Measurements from ENCODE around the gene HS3ST3B1. TPM values are rescaled to one million over a fixed set of nuclear protein-coding genes. Genes with fewer than 3 reads are reported as not detected.
A peak's percentile ranks its signal among the peaks of the same experiment; 100 is the strongest.

The HS3ST3B1 gene
- total and polyA plus RNA-seq, 7 experiments from 2014 or later, result 7.9 to 40.7 (median 12.2) TPM

DNA sequence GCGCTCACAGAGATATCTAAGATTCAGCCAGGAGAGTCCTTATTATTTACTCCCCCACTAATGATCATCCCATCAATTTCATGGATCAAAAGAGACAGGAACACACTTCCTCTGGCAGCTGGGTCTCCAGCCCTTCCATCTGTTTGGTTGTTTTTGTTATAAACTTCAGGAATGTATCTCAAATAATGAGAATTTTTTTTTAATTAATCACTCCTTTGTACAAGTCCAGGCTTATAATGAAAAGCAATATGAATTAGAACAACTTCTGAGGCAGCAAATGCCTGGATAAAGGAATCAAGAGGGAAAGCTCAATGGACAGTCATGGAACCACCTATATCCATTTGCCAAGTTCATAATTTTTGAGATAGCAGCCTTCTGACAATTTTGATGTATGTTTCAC is 73.4 kb downstream of the HS3ST3B1 start:
- peaks cover 0 to 13% (median 9%) of the 10 kb centered on the region in 7 donors for H3K4me1 Mint-ChIP-seq
- H3K9me3 Mint-ChIP-seq, result no peaks in the 10 kb centered on the region
- POLR2A ChIA-PET, result no interaction called here
- ATAC-seq (no peak), DNase-seq (no peak)
- peaks cover 0 to 3% (median 0%) of the 10 kb centered on the region in 5 donors for H3K36me3 Mint-ChIP-seq
- Histone ChIP-seq H3K4me3 (ENCODE audit: low read length) (no peak overlapping the region), H3K9me3 (ENCODE audit: control insufficient read depth in 2 of 3, low read length in 3 of 3) (no peaks in the 10 kb centered on the region), H3K36me3 (ENCODE audit: control insufficient read depth in 2 of 3, insufficient read depth in 3 of 3, low read length in 3 of 3) (no peaks in the 10 kb centered on the region), H3K4me1 (ENCODE audit: control insufficient read depth in 2 of 2, insufficient read depth in 2 of 2, low read length in 2 of 2) (no peaks in the 10 kb centered on the region), H3K27ac (ENCODE audit: low read depth, low read length) (no peak overlapping the region), H3K27me3 (ENCODE audit: control insufficient read depth in 2 of 2, insufficient read depth in 2 of 2, low read length in 2 of 2) (no peaks in the 10 kb centered on the region)
- CTCF ChIA-PET, result interaction anchor here (0.6 kb wide), 1 partner anchor 112 kb away, joined by 3 read pairs; no protein-coding TSS in a partner anchor
- no peak overlapping the region for H3K4me3 Mint-ChIP-seq
- intact Hi-C loops (cut with micrococcal nuclease), result loop anchor here in 1 of 2 donors (10.0 kb wide), 1 partner anchor 51 kb away; no protein-coding TSS in a partner anchor
- H3K27ac Mint-ChIP-seq, result no peak overlapping the region
- H3K27me3 Mint-ChIP-seq, result no peaks in the 10 kb centered on the region

DNA sequence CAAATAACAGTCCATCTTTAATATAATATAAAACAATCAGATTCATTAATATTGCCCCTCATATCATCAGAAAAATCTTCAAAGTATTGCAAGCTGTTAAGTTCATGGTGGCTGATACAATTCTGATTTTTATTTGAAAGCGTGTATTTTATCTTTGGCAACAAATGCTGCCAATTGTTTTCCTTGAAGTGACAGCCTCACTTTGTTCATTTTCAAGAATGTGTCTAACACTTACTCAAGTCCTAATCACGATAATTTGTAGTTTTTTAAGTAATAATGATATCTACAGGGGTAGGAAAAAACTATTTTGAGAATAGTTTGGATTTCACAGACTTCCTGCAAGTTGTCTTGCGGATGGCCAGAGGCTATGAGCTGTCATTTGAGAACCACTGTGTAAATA is 75.8 kb downstream of the HS3ST3B1 start:
- H3K4me3 Mint-ChIP-seq, result no peak overlapping the region
- peaks cover 0 to 3% (median 0%) of the 10 kb centered on the region in 5 donors for H3K36me3 Mint-ChIP-seq
- no peaks in the 10 kb centered on the region for H3K9me3 Mint-ChIP-seq
- ChIA-PET POLR2A (interaction anchor here (0.8 kb wide), 1 partner anchor 71 kb away, joined by 3 read pairs; no protein-coding TSS in a partner anchor), CTCF (interaction anchor here (0.6 to 1.6 kb wide), 2 partner anchors 11 to 780 kb away, joined by 3 read pairs; no protein-coding TSS in a partner anchor)
- H3K36me3 ChIP-seq (ENCODE audit: control insufficient read depth in 2 of 3, insufficient read depth in 3 of 3, low read length in 3 of 3), result no peaks in the 10 kb centered on the region
- no peaks in the 10 kb centered on the region for H3K27me3 ChIP-seq (ENCODE audit: control insufficient read depth in 2 of 2, insufficient read depth in 2 of 2, low read length in 2 of 2)
- no peak for DNase-seq
- peaks cover 0 to 18% (median 9%) of the 10 kb centered on the region in 7 donors for H3K4me1 Mint-ChIP-seq
- H3K27ac ChIP-seq (ENCODE audit: low read depth, low read length), result no peak overlapping the region
- ATAC-seq, result no peak
- H3K4me3 ChIP-seq (ENCODE audit: low read length), result no peak overlapping the region
- intact Hi-C loops (cut with micrococcal nuclease), result loop anchor here in 1 of 2 donors (10.0 kb wide), 1 partner anchor 48 kb away; no protein-coding TSS in a partner anchor
- no peak overlapping the region for H3K27ac Mint-ChIP-seq
- no peaks in the 10 kb centered on the region for H3K4me1 ChIP-seq (ENCODE audit: control insufficient read depth in 2 of 2, insufficient read depth in 2 of 2, low read length in 2 of 2)
- H3K9me3 ChIP-seq (ENCODE audit: control insufficient read depth in 2 of 3, low read length in 3 of 3), result no peaks in the 10 kb centered on the region
- H3K27me3 Mint-ChIP-seq, result no peaks in the 10 kb centered on the region

DNA sequence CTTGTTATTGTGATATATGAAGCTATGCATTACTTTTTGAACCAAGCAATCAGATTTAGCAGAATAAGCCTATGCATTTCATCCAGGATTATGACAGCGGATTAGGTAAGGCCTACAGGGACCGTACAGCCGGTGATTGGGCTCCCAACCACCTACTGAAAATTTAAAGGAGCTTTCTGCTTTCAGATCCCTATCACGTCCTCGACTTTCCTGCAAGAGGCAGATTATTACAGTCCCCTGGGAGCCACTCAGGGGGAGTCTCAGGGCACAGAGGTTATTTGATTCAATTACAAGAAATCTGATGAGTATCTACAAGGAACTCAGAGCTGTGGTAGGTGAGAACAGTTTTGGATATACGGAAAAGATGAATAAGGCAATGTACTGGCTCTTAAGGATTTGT is 80.7 kb downstream of the HS3ST3B1 start:
- intact Hi-C loops (cut with micrococcal nuclease), result no loop called here
- H3K9me3 ChIP-seq (ENCODE audit: control insufficient read depth in 2 of 3, low read length in 3 of 3), result no peaks in the 10 kb centered on the region
- no peak overlapping the region for H3K27ac Mint-ChIP-seq
- H3K36me3 ChIP-seq (ENCODE audit: control insufficient read depth in 2 of 3, insufficient read depth in 3 of 3, low read length in 3 of 3), result no peaks in the 10 kb centered on the region
- no peaks in the 10 kb centered on the region for H3K27me3 Mint-ChIP-seq
- peaks cover 0 to 5% (median 0%) of the 10 kb centered on the region in 7 donors for H3K4me1 Mint-ChIP-seq
- H3K27me3 ChIP-seq (ENCODE audit: control insufficient read depth in 2 of 2, insufficient read depth in 2 of 2, low read length in 2 of 2), result no peaks in the 10 kb centered on the region
- ChIA-PET CTCF (interaction anchor here (0.6 kb wide), 1 partner anchor 47 kb away, joined by 3 read pairs; no protein-coding TSS in a partner anchor), POLR2A (no interaction called here)
- H3K9me3 Mint-ChIP-seq, result peaks cover 0 to 4% (median 0%) of the 10 kb centered on the region in 11 donors
- H3K4me1 ChIP-seq (ENCODE audit: control insufficient read depth in 2 of 2, insufficient read depth in 2 of 2, low read length in 2 of 2), result no peaks in the 10 kb centered on the region
- H3K27ac ChIP-seq (ENCODE audit: low read depth, low read length), result no peak overlapping the region
- no peak for ATAC-seq
- no peak for DNase-seq
- H3K36me3 Mint-ChIP-seq, result peaks cover 0 to 3% (median 0%) of the 10 kb centered on the region in 5 donors
- no peak overlapping the region for H3K4me3 Mint-ChIP-seq
- H3K4me3 ChIP-seq (ENCODE audit: low read length), result no peak overlapping the region

DNA sequence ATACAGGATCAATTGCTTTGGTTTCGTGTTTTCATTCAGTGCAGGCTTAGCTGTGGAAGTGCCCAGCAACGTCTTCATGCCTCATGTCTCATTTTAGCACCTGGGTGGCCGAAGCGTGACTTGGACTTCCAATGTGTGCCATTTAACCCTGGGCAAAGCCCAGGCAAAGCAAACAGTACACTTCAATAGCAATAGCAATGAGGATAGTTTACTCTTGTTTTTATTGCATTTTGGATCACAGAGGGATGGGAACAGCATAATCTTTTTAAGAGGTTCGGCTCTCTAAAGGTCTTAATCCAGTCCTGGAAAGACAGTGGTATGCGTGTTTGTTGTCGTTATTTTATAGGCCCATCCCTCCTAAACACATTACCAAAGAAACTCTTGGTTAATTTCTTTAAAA is 86.2 kb downstream of the HS3ST3B1 start:
- Mint-ChIP-seq H3K27ac (no peak overlapping the region), H3K4me1 (no peaks in the 10 kb centered on the region), H3K27me3 (no peaks in the 10 kb centered on the region), H3K9me3 (peaks cover 7 to 20% (median 10%) of the 10 kb centered on the region in 11 donors), H3K36me3 (peaks cover 0 to 10% (median 5%) of the 10 kb centered on the region in 5 donors), H3K4me3 (no peak overlapping the region)
- no peak for ATAC-seq
- Histone ChIP-seq H3K9me3 (ENCODE audit: control insufficient read depth in 2 of 3, low read length in 3 of 3) (peaks cover 0 to 6% (median 0%) of the 10 kb centered on the region in 3 experiments), H3K4me3 (ENCODE audit: low read length) (no peak overlapping the region), H3K27ac (ENCODE audit: low read depth, low read length) (no peak overlapping the region), H3K4me1 (ENCODE audit: control insufficient read depth in 2 of 2, insufficient read depth in 2 of 2, low read length in 2 of 2) (no peaks in the 10 kb centered on the region), H3K27me3 (ENCODE audit: control insufficient read depth in 2 of 2, insufficient read depth in 2 of 2, low read length in 2 of 2) (no peaks in the 10 kb centered on the region), H3K36me3 (ENCODE audit: control insufficient read depth in 2 of 3, insufficient read depth in 3 of 3, low read length in 3 of 3) (no peaks in the 10 kb centered on the region)
- CTCF ChIA-PET, result no interaction called here
- no peak for DNase-seq
- intact Hi-C loops (cut with micrococcal nuclease), result no loop called here
- POLR2A ChIA-PET, result interaction anchor here (0.6 kb wide), 1 partner anchor 1526 kb away, joined by 3 read pairs; no protein-coding TSS in a partner anchor

DNA sequence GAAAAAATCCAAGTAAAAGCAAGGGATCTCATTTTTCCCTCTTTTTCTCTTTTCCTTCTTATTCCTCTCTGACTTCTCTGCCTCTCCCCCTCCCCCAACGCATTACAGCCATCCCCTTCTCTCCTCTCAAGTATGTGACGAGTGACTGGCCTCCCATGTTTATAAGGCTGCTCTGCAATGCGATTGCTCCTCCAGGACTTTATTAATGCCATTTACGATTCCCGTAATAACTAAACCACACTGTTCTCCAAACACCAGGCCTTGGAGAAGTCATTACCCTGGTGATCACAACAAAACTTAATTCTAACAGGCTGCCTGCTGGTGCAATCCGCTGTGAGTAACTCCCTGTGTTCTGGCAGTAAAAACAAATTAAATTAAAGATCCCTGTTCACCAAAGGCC is 88.8 kb downstream of the HS3ST3B1 start:
- CTCF ChIA-PET, result no interaction called here
- intact Hi-C loops (cut with micrococcal nuclease), result loop anchor here in 1 of 2 donors (5.0 kb wide), 1 partner anchor 38 kb away; no protein-coding TSS in a partner anchor
- POLR2A ChIA-PET, result no interaction called here
- no peaks in the 10 kb centered on the region for H3K27me3 ChIP-seq (ENCODE audit: control insufficient read depth in 2 of 2, insufficient read depth in 2 of 2, low read length in 2 of 2)
- Mint-ChIP-seq H3K9me3 (peaks cover 7 to 26% (median 12%) of the 10 kb centered on the region in 11 donors), H3K27me3 (no peaks in the 10 kb centered on the region), H3K4me1 (no peaks in the 10 kb centered on the region), H3K36me3 (peaks cover 0 to 10% (median 7%) of the 10 kb centered on the region in 5 donors), H3K27ac (peak overlapping the region in 1 of 9 donors; percentile 8), H3K4me3 (no peak overlapping the region)
- ATAC-seq (no peak), DNase-seq (no peak)
- H3K4me1 ChIP-seq (ENCODE audit: control insufficient read depth in 2 of 2, insufficient read depth in 2 of 2, low read length in 2 of 2), result no peaks in the 10 kb centered on the region
- peaks cover 0 to 6% (median 0%) of the 10 kb centered on the region in 3 experiments for H3K9me3 ChIP-seq (ENCODE audit: control insufficient read depth in 2 of 3, low read length in 3 of 3)
- no peaks in the 10 kb centered on the region for H3K36me3 ChIP-seq (ENCODE audit: control insufficient read depth in 2 of 3, insufficient read depth in 3 of 3, low read length in 3 of 3)
- H3K27ac ChIP-seq (ENCODE audit: low read depth, low read length), result no peak overlapping the region
- no peak overlapping the region for H3K4me3 ChIP-seq (ENCODE audit: low read length)

DNA sequence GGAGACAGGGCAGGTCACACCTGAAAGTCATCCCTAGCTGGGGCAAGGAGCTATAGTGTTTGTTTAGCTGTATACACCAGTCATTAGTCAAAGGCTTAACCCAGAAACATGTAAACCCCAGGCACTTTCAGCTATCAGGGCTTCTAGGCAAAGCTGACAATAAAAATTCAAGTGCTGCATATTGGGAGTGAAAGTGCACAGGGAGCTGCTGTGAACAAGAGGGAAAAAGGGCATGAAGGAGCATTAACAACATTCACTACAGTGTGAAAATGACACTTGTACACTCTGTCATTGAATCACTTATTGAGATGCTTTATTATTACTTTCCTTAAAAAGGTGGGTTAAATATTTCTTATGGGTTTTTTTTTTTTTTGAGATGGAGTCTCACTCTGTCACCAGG is 92.8 kb downstream of the HS3ST3B1 start:
- no peak overlapping the region for H3K27ac ChIP-seq (ENCODE audit: low read depth, low read length)
- H3K27me3 ChIP-seq (ENCODE audit: control insufficient read depth in 2 of 2, insufficient read depth in 2 of 2, low read length in 2 of 2), result no peaks in the 10 kb centered on the region
- Mint-ChIP-seq H3K36me3 (peaks cover 0 to 10% (median 7%) of the 10 kb centered on the region in 5 donors), H3K4me1 (no peaks in the 10 kb centered on the region), H3K27me3 (no peaks in the 10 kb centered on the region), H3K9me3 (peaks cover 5 to 26% (median 12%) of the 10 kb centered on the region in 11 donors), H3K27ac (no peak overlapping the region), H3K4me3 (no peak overlapping the region)
- H3K9me3 ChIP-seq (ENCODE audit: control insufficient read depth in 2 of 3, low read length in 3 of 3), result peaks cover 0 to 6% (median 0%) of the 10 kb centered on the region in 3 experiments
- ATAC-seq, result no peak
- H3K4me1 ChIP-seq (ENCODE audit: control insufficient read depth in 2 of 2, insufficient read depth in 2 of 2, low read length in 2 of 2), result no peaks in the 10 kb centered on the region
- H3K4me3 ChIP-seq (ENCODE audit: low read length), result no peak overlapping the region
- ChIA-PET POLR2A (no interaction called here), CTCF (no interaction called here)
- intact Hi-C loops (cut with micrococcal nuclease), result loop anchor here in 1 of 2 donors (5.0 kb wide), 1 partner anchor 34 kb away; no protein-coding TSS in a partner anchor
- H3K36me3 ChIP-seq (ENCODE audit: control insufficient read depth in 2 of 3, insufficient read depth in 3 of 3, low read length in 3 of 3), result no peaks in the 10 kb centered on the region
- DNase-seq, result no peak

DNA sequence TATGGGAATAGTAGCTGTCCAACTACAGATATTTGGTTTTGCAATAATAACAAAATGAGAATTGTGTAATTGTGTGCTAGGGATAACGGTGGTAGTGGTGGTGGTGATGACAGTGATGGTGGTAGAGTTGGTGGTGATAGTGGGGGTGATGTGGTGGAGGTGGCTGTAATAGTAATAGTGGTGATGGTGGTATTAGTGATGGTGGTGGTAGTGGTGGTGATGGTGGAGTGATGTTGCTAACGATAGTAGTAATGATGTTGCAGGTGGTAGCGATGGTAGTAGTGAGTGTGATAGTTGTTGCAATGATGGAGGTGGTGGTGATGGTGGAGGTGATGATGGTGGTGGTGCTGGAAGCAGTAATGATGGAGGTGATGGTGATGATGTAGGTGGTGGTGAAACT is 94.4 kb downstream of the HS3ST3B1 start:
- H3K4me1 Mint-ChIP-seq, result no peaks in the 10 kb centered on the region
- no peaks in the 10 kb centered on the region for H3K27me3 ChIP-seq (ENCODE audit: control insufficient read depth in 2 of 2, insufficient read depth in 2 of 2, low read length in 2 of 2)
- H3K4me3 Mint-ChIP-seq, result no peak overlapping the region
- DNase-seq (no peak), ATAC-seq (no peak)
- H3K27ac Mint-ChIP-seq, result peak overlapping the region in 1 of 9 donors; percentile 6
- peaks cover 0 to 6% (median 0%) of the 10 kb centered on the region in 3 experiments for H3K9me3 ChIP-seq (ENCODE audit: control insufficient read depth in 2 of 3, low read length in 3 of 3)
- CTCF ChIA-PET, result interaction anchor here (1.2 kb wide), 1 partner anchor 9 kb away, joined by 3 read pairs; no protein-coding TSS in a partner anchor
- H3K9me3 Mint-ChIP-seq, result peaks cover 5 to 27% (median 12%) of the 10 kb centered on the region in 11 donors
- intact Hi-C loops (cut with micrococcal nuclease), result no loop called here
- no peaks in the 10 kb centered on the region for H3K4me1 ChIP-seq (ENCODE audit: control insufficient read depth in 2 of 2, insufficient read depth in 2 of 2, low read length in 2 of 2)
- H3K27me3 Mint-ChIP-seq, result no peaks in the 10 kb centered on the region
- POLR2A ChIA-PET, result no interaction called here
- no peak overlapping the region for H3K4me3 ChIP-seq (ENCODE audit: low read length)
- no peak overlapping the region for H3K27ac ChIP-seq (ENCODE audit: low read depth, low read length)
- H3K36me3 Mint-ChIP-seq, result peaks cover 0 to 10% (median 7%) of the 10 kb centered on the region in 5 donors
- H3K36me3 ChIP-seq (ENCODE audit: control insufficient read depth in 2 of 3, insufficient read depth in 3 of 3, low read length in 3 of 3), result no peaks in the 10 kb centered on the region
